HepG2 (cell line): ENCODE data around the gene SMTN. TPM values are rescaled to one million over a fixed set of nuclear protein-coding genes. Genes with fewer than 3 reads are reported as not detected.

ENCODE experiments used
- ARID5B ChIP-seq: IDR thresholded peaks from 2 replicates; pipeline ENCODE4 v1.4.0; 2020; ENCODE audit warnings: mild to moderate bottlenecking, missing genetic modification reagents
- ATF4 ChIP-seq, 2 experiments: fragments of 450-650 bp in 1 of 2; sonication (generic) in 1 of 2; formaldehyde crosslinking; IDR thresholded peaks; 2 replicates each; pipeline versions ENCODE4 v1.5.0 to v1.8.0; 2020 to 2022; ENCODE audit warnings: mild to moderate bottlenecking in 1 of 2, missing genetic modification reagents in 1 of 2
- ATF6 ChIP-seq: sonication (generic); formaldehyde crosslinking; conservative IDR thresholded peaks from 2 replicates; pipeline ENCODE4 v1.4.0; 2020; ENCODE audit warnings: missing genetic modification reagents
- CERS6 ChIP-seq: sonication (generic); formaldehyde crosslinking; IDR thresholded peaks from 2 replicates; pipeline ENCODE4 v1.5.0; 2020; ENCODE audit warnings: missing genetic modification reagents
- GMEB2 ChIP-seq: IDR thresholded peaks from 2 replicates; pipeline ENCODE4 v1.6.1; 2016; ENCODE audit warnings: missing biosample characterization, missing genetic modification reagents, low read depth
- HMG20A ChIP-seq: IDR thresholded peaks from 2 replicates; pipeline ENCODE4 v1.6.1; 2016; ENCODE audit warnings: borderline replicate concordance
- MAFF ChIP-seq: IDR thresholded peaks from 2 replicates; pipeline ENCODE4 v1.6.1; 2011; ENCODE audit warnings: low read depth, low read length, improper control_type of control experiment
- MATR3 ChIP-seq: sonication (generic); formaldehyde crosslinking; IDR thresholded peaks from 2 replicates; pipeline ENCODE4 v1.4.0; 2020; ENCODE audit warnings: missing genetic modification reagents
- NFYB ChIP-seq: sonication (generic); formaldehyde crosslinking; IDR thresholded peaks from 2 replicates; pipeline ENCODE4 v1.4.0; 2020; ENCODE audit warnings: missing genetic modification reagents
- TOPORS ChIP-seq: sonication (generic); formaldehyde crosslinking; IDR thresholded peaks from 2 replicates; pipeline ENCODE4 v1.8.0; 2023; ENCODE audit warnings: mild to moderate bottlenecking, missing genetic modification reagents
- ZNF224 ChIP-seq: sonication (generic); formaldehyde crosslinking; IDR thresholded peaks from 2 replicates; pipeline ENCODE4 v1.5.0; 2020; ENCODE audit warnings: mild to moderate bottlenecking, missing genetic modification reagents
- ZNF235 ChIP-seq: sonication (generic); formaldehyde crosslinking; IDR thresholded peaks from 2 replicates; pipeline ENCODE4 v1.8.1; 2023; ENCODE audit warnings: mild to moderate bottlenecking, missing genetic modification reagents, borderline replicate concordance
- ZNF33A ChIP-seq: sonication (generic); formaldehyde crosslinking; IDR thresholded peaks from 2 replicates; pipeline ENCODE4 v1.5.1; 2020; ENCODE audit warnings: missing genetic modification reagents, mild to moderate bottlenecking, moderate library complexity, borderline replicate concordance
- ZNF431 ChIP-seq: sonication (generic); formaldehyde crosslinking; IDR thresholded peaks from 2 replicates; pipeline ENCODE4 v1.9.0; 2022; ENCODE audit warnings: missing genetic modification reagents, low read depth, mild to moderate bottlenecking, borderline replicate concordance
- ZNF460 ChIP-seq: sonication (generic); formaldehyde crosslinking; IDR thresholded peaks from 2 replicates; pipeline ENCODE4 v1.5.1; 2020; ENCODE audit warnings: missing genetic modification reagents, mild to moderate bottlenecking, borderline replicate concordance
- ZNF546 ChIP-seq: sonication (generic); formaldehyde crosslinking; conservative IDR thresholded peaks from 2 replicates; pipeline ENCODE4 v1.8.1; 2023; ENCODE audit warnings: mild to moderate bottlenecking, missing genetic modification reagents
- ZNF576 ChIP-seq: sonication (generic); formaldehyde crosslinking; IDR thresholded peaks from 2 replicates; pipeline ENCODE4 v1.4.0; 2020; ENCODE audit warnings: mild to moderate bottlenecking, missing genetic modification reagents
- ZNF790 ChIP-seq: sonication (generic); formaldehyde crosslinking; IDR thresholded peaks from 2 replicates; pipeline ENCODE4 v1.8.0; 2022; ENCODE audit warnings: missing genetic modification reagents, mild to moderate bottlenecking, borderline replicate concordance
- polyA plus RNA-seq, 8 experiments: library from polyadenylated mRNA; depleted of rRNA in 3 of 8; stranded (reverse) in 7 of 8; unstranded in 1 of 8; fragments of >200 nt; fragmentation: Illumina TruSeq in 4 of 8; extraction: Trizol in 4 of 8; gene quantifications; 2 replicates each; pipeline versions ENCODE4 v1.2.1 to v1.2.3, GENCODE V29; 2011 to 2016; ENCODE audit warnings: low read depth in 4 of 8, missing spikeins in 1 of 8, mixed read lengths in 1 of 8; ENCODE audit not compliant: insufficient read depth in 1 of 8
- total RNA-seq, 5 experiments: library from RNA; depleted of rRNA; stranded (reverse); fragments of >200 nt; fragmentation: Illumina TruSeq; extraction: Trizol; gene quantifications; 2 replicates each; pipeline ENCODE4 v1.2.3, GENCODE V29; 2016; ENCODE audit warnings: low read depth in 1 of 5

SMTN gene
- total and polyA plus RNA-seq, 2 of the 13 experiments (the other 11 are each of a cell fraction or from before 2014, with no cell fraction given) = 14.7 to 26.1 TPM

- TF ChIP-seq GMEB2 (CRISPR knock-in tag) = no peak
- TF ChIP-seq NFYB = no peak; the same call in 1 of the 2 replicates
- TF ChIP-seq ARID5B (CRISPR knock-in tag) = peak; percentile 97
- TF ChIP-seq MAFF = no peak
- 0 out of 2 replicates have a peak, but pooled peaks have one; percentile 77 for TF ChIP-seq ZNF431 (CRISPR knock-in tag)
- no peak for TF ChIP-seq CERS6
- no peak for TF ChIP-seq ZNF790 (CRISPR knock-in tag)
- TF ChIP-seq ZNF33A (CRISPR knock-in tag) = no peak
- TF ChIP-seq MATR3 (CRISPR knock-in tag) = no peak
- TF ChIP-seq ZNF460 (CRISPR knock-in tag) = peak; percentile 17; the same call in 1 of the 2 replicates
- TF ChIP-seq ATF4 (CRISPR knock-in tag; IDR thresholded peaks at IDR 0.05) = peak in 1 of 2 experiments; percentile 97; a peak in 2 of 4 replicates
- TF ChIP-seq ATF6 = no peak
- no peak for TF ChIP-seq ZNF576
- TF ChIP-seq ZNF224 (CRISPR knock-in tag) = no peak
- peak; percentile 85; the same call in 1 of the 2 replicates for TF ChIP-seq HMG20A
- no peak for TF ChIP-seq TOPORS (CRISPR knock-in tag)
- no peak for TF ChIP-seq ZNF235
- TF ChIP-seq ZNF546 = no peak; the same call in 1 of the 2 replicates
Observed at GRCh38 chr22:31055635-31056159, 25.4 kb upstream of the SMTN start (continued).
